ENCODE results near the gene FPR2. TPM values are rescaled to one million over a fixed set of nuclear protein-coding genes. Genes with fewer than 3 reads are reported as not detected.

FPR2 gene
- total and polyA plus RNA-seq, 9 of the 15 experiments (the other 6 are each of a cell fraction or from before 2014, with no cell fraction given): 0.03 to 0.15 (median 0.07) TPM; not detected in 6

DNA sequence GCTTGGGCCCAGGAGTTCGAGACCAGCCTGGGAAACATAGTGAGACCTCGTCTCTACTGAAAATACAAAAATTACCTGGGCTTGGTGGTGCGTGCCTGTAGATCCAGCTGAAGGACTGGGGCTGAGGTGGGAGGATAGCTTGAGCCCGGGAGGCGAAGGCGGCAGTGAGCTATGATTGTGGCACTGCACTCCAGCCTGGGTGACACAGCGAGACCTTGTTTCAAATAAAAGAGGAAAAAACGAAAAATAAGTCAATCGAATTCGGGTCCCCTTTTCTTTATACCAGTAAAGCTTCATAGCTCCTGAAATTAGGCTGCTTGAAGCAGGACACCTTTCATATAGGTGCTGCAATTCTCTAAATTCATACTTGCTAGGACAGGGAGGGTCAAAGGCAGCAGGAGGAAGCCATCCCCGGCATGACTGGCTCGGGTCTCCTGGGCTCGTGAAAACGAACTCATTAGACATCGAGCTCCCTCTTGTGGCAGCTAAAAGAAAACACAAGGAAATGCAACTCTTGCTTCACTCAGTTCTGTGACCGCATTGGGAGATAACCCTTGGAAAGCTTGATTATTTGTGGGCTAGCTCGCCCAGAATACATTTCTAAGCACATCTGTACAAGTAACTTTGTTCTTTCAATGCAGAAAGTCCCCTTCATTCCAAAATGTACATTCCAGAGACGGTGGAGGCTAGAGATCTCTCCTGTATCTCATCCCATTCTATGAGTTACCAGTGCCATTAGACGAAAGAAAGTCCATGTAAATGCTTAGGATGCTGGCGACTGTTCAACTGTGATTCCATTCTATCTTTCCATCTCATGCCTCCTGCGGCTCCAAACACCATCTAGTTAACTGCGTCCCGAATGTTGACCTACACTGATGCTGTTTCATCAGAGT lies 16.8 kb downstream of the FPR2 start (continued):
- TF ChIP-seq, protein P1, sequence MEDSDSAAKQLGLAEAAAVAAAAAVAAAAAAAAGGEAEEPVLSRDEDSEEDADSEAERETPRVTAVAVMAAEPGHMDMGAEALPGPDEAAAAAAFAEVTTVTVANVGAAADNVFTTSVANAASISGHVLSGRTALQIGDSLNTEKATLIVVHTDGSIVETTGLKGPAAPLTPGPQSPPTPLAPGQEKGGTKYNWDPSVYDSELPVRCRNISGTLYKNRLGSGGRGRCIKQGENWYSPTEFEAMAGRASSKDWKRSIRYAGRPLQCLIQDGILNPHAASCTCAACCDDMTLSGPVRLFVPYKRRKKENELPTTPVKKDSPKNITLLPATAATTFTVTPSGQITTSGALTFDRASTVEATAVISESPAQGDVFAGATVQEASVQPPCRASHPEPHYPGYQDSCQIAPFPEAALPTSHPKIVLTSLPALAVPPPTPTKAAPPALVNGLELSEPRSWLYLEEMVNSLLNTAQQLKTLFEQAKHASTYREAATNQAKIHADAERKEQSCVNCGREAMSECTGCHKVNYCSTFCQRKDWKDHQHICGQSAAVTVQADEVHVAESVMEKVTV (CRISPR knock-in tag; IDR thresholded peaks at IDR 0.05): peak; percentile 68; the same call in 1 of the 2 replicates
- TF ChIP-seq, protein P2, sequence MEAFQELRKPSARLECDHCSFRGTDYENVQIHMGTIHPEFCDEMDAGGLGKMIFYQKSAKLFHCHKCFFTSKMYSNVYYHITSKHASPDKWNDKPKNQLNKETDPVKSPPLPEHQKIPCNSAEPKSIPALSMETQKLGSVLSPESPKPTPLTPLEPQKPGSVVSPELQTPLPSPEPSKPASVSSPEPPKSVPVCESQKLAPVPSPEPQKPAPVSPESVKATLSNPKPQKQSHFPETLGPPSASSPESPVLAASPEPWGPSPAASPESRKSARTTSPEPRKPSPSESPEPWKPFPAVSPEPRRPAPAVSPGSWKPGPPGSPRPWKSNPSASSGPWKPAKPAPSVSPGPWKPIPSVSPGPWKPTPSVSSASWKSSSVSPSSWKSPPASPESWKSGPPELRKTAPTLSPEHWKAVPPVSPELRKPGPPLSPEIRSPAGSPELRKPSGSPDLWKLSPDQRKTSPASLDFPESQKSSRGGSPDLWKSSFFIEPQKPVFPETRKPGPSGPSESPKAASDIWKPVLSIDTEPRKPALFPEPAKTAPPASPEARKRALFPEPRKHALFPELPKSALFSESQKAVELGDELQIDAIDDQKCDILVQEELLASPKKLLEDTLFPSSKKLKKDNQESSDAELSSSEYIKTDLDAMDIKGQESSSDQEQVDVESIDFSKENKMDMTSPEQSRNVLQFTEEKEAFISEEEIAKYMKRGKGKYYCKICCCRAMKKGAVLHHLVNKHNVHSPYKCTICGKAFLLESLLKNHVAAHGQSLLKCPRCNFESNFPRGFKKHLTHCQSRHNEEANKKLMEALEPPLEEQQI (IDR thresholded peaks at IDR 0.05): 0 out of 2 replicates have a peak, but pooled peaks have one; percentile 64
- TF ChIP-seq FOXJ2 (tag; IDR thresholded peaks at IDR 0.05) (peak; percentile 26; the same call in 1 of the 2 replicates), FOXK2 (conservative IDR thresholded peaks at IDR 0.05 in 1 of 2, IDR thresholded peaks at IDR 0.05 in 1 of 2; ENCODE audit: low read depth in 2 of 2) (peak; percentile 29 to 44; a peak in 2 of 4 replicates), ZNF311 (CRISPR knock-in tag; IDR thresholded peaks at IDR 0.05) (no peak), ESRRA (IDR thresholded peaks at IDR 0.05; ENCODE audit: borderline replicate concordance, low read depth) (peak; percentile 63; the same call in 1 of the 2 replicates), PCBP1 (IDR thresholded peaks at IDR 0.05; ENCODE audit: low read depth, low read length, poor library complexity, severe bottlenecking) (no peak)
- TF ChIP-seq, protein P3, sequence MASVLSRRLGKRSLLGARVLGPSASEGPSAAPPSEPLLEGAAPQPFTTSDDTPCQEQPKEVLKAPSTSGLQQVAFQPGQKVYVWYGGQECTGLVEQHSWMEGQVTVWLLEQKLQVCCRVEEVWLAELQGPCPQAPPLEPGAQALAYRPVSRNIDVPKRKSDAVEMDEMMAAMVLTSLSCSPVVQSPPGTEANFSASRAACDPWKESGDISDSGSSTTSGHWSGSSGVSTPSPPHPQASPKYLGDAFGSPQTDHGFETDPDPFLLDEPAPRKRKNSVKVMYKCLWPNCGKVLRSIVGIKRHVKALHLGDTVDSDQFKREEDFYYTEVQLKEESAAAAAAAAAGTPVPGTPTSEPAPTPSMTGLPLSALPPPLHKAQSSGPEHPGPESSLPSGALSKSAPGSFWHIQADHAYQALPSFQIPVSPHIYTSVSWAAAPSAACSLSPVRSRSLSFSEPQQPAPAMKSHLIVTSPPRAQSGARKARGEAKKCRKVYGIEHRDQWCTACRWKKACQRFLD (CRISPR knock-in tag; IDR thresholded peaks at IDR 0.05): peak; percentile 59
- TF ChIP-seq, protein P4, sequence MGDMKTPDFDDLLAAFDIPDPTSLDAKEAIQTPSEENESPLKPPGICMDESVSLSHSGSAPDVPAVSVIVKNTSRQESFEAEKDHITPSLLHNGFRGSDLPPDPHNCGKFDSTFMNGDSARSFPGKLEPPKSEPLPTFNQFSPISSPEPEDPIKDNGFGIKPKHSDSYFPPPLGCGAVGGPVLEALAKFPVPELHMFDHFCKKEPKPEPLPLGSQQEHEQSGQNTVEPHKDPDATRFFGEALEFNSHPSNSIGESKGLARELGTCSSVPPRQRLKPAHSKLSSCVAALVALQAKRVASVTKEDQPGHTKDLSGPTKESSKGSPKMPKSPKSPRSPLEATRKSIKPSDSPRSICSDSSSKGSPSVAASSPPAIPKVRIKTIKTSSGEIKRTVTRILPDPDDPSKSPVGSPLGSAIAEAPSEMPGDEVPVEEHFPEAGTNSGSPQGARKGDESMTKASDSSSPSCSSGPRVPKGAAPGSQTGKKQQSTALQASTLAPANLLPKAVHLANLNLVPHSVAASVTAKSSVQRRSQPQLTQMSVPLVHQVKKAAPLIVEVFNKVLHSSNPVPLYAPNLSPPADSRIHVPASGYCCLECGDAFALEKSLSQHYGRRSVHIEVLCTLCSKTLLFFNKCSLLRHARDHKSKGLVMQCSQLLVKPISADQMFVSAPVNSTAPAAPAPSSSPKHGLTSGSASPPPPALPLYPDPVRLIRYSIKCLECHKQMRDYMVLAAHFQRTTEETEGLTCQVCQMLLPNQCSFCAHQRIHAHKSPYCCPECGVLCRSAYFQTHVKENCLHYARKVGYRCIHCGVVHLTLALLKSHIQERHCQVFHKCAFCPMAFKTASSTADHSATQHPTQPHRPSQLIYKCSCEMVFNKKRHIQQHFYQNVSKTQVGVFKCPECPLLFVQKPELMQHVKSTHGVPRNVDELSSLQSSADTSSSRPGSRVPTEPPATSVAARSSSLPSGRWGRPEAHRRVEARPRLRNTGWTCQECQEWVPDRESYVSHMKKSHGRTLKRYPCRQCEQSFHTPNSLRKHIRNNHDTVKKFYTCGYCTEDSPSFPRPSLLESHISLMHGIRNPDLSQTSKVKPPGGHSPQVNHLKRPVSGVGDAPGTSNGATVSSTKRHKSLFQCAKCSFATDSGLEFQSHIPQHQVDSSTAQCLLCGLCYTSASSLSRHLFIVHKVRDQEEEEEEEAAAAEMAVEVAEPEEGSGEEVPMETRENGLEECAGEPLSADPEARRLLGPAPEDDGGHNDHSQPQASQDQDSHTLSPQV (IDR thresholded peaks at IDR 0.05): peak; percentile 81
- TF ChIP-seq, protein P5, sequence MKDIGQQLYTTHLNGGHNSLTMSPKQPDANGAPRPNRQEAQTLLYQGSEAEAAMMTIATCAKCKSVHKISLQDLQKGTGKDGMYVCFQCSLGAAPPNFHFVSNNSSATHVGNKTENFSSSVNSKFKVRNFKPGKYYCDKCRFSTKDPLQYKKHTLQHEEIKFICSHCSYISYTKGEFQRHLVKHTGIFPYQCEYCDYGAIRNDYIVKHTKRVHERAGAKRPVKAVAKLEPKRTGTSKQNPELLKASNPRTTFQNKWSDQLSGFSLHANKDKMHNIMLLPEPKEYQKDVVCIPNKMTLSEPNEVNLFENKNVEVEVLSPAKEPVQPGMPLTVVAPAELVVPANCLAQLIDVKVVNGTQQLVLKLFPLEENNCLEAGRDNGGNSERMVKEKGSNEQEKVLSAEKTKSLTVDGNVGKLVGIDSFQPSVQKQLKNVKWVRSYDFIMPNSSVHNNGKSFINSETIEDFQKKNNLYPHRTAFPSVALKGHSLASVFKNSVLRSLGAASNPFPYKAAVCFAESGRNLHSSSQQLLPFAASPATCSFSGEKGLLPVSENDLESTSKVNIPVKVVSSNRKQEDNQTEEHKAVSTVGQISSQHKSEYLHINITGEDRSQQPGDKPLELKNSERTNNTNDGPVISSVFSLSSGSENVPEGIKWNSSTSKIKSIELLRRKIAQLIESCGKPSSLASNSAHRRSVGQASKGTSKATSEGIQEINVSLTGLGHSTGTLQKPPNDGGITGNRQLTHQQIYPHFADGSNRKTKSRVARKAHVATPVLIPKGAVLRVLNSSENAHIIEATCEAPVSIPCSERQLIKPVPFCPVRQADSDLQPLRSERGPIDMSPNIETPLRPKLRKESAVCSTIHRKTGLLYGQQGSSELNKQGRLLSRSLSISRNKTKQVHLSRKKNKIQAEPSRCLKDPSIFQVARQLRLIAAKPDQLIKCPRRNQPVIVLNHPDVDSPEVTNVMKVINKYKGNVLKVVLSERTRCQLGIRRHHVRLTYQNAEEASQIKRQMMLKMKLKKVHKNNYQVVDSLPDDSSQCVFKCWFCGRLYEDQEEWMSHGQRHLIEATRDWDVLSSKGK (CRISPR knock-in tag; IDR thresholded peaks at IDR 0.05): no peak

Measured in K562 (cell line).